Measurements from ENCODE around the gene MTRFR. TPM values are rescaled to one million over a fixed set of nuclear protein-coding genes. Genes with fewer than 3 reads are reported as not detected.

MTRFR gene
- total RNA-seq, 4 donors from 2014 or later: 6.4 to 17.1 (median 8.2) TPM

DNA sequence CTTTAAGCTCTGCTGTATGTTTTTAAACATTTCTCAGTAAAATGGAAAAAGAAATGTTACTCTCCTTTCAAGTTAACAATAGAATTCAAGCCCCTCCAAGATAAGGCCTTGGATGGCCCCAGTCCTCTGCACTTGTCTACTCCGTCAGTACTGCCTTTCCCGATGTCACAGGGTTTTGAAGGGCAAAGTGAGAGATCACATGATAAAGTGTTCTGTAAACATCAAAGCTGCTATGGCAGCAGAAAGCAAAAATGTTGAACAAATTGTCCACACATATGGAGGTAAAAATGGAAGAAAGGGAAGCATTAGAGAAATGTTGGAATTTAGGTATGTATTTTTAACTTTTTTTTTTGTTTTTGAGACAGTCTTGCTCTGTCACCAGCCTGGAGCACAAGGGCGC lies 71.9 kb downstream of the MTRFR start:
- Histone ChIP-seq H3K9me3 (no peaks in the 10 kb centered on the region), H3K4me1 (no peaks in the 10 kb centered on the region), H3K4me3 (no peak overlapping the region), H3K27me3 (no peaks in the 10 kb centered on the region), H3K36me3 (peaks cover 89% of the 10 kb centered on the region), H3K27ac (no peak overlapping the region)
- WGBS: 79% methylated on average over 3 of the region's 3 CpGs
- TF ChIP-seq EP300 (IDR thresholded peaks at IDR 0.05) (no peak), POLR2A (IDR thresholded peaks at IDR 0.05) (no peak), POLR2AphosphoS5 (IDR thresholded peaks at IDR 0.05) (no peak)
- TF ChIP-seq, protein P1, sequence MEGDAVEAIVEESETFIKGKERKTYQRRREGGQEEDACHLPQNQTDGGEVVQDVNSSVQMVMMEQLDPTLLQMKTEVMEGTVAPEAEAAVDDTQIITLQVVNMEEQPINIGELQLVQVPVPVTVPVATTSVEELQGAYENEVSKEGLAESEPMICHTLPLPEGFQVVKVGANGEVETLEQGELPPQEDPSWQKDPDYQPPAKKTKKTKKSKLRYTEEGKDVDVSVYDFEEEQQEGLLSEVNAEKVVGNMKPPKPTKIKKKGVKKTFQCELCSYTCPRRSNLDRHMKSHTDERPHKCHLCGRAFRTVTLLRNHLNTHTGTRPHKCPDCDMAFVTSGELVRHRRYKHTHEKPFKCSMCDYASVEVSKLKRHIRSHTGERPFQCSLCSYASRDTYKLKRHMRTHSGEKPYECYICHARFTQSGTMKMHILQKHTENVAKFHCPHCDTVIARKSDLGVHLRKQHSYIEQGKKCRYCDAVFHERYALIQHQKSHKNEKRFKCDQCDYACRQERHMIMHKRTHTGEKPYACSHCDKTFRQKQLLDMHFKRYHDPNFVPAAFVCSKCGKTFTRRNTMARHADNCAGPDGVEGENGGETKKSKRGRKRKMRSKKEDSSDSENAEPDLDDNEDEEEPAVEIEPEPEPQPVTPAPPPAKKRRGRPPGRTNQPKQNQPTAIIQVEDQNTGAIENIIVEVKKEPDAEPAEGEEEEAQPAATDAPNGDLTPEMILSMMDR (IDR thresholded peaks at IDR 0.05): no peak
- no peak for DNase-seq (ENCODE audit: low spot score in 2 of 2)

GRCh38 chr12:123306200-123306599 lies 73.0 kb downstream of the MTRFR start:
- Histone ChIP-seq H3K27ac (no peak overlapping the region), H3K9me3 (no peaks in the 10 kb centered on the region), H3K27me3 (no peaks in the 10 kb centered on the region), H3K4me3 (no peak overlapping the region), H3K4me1 (no peaks in the 10 kb centered on the region), H3K36me3 (peaks cover 89% of the 10 kb centered on the region)
- TF ChIP-seq, protein P1 (IDR thresholded peaks at IDR 0.05): no peak
- TF ChIP-seq POLR2AphosphoS5 (IDR thresholded peaks at IDR 0.05) (no peak), POLR2A (IDR thresholded peaks at IDR 0.05) (no peak), EP300 (IDR thresholded peaks at IDR 0.05) (no peak)
- no peak for DNase-seq (ENCODE audit: low spot score in 2 of 2)
- 87% methylated on average over 3 of the region's 3 CpGs for WGBS

Other genes starting within 250 kb of the MTRFR start
- gene PITPNM2, start 82.3 kb upstream of the MTRFR start, total RNA-seq: 10 to 100 TPM in 1 of 4 donors, 1 to 10 TPM in 3; 5.9 to 11.8 (median 6.9) TPM
- 10 to 100 TPM; 14.0 to 44.3 (median 14.3) TPM for gene MPHOSPH9, start 295 bp upstream of the MTRFR start, total RNA-seq
- gene CDK2AP1, start 38.4 kb downstream of the MTRFR start, total RNA-seq: 100 to 1,000 TPM in 1 of 4 donors, 10 to 100 TPM in 3; 45.1 to 133 (median 84.4) TPM
- 10 to 100 TPM; 18.2 to 26.6 (median 25.8) TPM for gene SBNO1, start 131.4 kb downstream of the MTRFR start, total RNA-seq
- gene KMT5A, start 150.7 kb downstream of the MTRFR start, total RNA-seq: 10 to 100 TPM; 52.2 to 70.1 (median 60.8) TPM
- gene RILPL2, start 203.2 kb downstream of the MTRFR start, total RNA-seq: 1 to 10 TPM; 3.2 to 6.1 (median 4.3) TPM
- gene SNRNP35, start 224.7 kb downstream of the MTRFR start, total RNA-seq: 10 to 100 TPM; 16.2 to 33.8 (median 20.3) TPM

Data from suprapubic skin (tissue), 4 donors.